Measurements from ENCODE around the gene EFHD2.
"Not testable (repeated sequence)": the region's sequence is repeated elsewhere in the genome, so short reads cannot be mapped to it uniquely, and the experiment has no call there.

Gene EFHD2

DNA sequence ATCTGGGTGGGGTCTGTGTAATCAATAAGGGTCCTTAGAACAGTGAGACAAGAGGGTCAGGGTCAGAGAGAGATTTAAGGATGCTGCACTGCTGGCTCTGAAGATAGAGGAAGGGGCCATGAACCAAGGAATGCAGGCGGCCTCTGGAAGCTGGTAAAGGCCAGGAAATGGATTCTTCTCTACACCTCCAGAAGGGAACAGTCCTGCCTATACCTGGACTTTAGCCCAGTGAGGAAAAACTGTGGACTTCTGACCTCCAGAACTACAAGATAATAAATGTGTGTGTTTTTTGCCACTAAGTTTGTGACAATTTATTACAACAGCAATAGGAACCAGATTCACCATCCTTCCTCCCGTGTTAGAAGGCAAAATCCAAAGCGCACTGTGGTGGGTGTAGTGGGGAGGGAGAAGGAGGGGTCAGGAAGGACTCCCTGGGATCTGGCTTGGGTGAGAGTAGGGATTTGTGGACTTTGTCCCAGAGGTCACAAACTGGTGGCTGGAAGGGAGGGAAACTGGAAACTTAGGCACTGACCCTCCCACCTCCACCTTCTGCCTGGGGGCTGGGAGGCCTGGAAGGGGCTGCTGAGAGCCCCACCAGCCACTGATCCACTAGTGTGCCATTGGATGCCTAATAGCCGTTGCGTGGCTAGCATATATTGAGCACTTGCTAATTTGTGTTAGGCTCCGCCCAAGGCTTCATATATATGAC is 41.5 kb downstream of the EFHD2 start:
- DNase-seq: no peak

DNA sequence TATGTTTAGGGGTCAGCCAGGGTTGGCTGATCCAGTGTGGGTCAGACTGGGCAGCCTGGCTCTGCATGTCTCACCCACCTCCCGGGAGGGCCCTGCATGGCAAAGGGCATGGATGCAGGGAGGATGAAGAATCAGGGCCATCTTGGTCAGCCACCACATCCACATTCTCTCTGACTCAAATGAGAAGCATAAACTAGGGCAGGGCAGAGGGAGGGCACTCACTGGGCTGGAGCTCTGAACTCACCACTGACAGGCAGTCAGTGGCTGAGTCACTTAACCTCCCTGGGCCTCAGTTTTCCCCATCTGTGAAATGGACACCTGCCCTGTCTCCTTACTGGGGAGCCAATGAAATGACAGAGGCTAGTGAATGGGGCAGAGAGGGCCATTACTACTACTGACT is 42.5 kb downstream of the EFHD2 start:
- DNase-seq: no peak

DNA sequence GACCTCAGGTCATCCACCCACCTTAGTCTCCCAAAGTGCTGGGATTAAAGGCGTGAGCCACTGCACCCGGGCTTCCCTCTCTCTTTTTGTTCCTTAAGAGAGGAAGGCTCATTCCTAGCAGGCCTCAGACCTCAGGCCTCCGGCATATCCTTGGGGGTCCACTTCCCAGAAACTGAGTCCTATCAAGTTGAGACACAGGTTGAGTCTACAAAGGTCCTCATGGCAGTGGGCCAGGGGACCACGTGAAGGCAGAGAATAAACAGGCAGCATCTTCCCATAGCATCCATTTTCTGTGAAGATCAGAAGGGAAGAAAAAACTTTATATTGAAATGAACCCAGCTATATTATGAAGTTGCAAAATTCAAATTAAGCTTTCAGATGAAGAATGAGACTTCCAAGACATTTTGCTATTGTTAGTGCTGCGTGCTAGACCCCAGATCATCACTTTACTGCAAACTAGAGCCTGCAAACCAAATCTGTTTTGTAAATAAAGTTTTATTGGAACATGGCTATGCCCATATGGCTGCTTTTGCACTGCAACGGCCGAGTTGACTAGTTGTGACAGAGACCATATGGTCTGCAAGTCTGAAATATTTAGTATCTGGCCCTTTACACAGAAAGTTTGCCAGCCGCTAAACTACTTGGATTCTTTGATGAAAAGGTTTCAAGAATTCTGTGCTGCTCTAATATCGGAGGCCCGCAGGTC is 43.3 kb downstream of the EFHD2 start:
- no peak for DNase-seq

DNA sequence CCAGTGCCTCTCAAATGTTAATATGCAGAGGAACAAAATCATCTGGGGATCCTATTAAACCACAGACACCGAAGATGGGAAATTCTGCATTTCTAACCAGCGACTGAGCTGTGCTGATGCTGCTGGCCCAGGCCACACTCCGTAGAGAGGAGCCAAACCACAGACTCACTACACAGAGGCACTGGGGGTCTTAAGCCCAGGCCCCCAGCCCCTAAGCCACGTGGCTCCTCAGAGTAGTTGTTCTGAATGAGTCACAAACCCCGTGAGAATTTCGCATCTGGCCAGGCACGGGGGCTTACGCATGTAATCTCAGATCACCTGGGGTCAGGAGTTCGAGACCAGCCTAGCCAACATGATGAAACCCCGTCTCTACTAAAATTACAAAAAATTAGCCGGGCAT is 44.0 kb downstream of the EFHD2 start:
- no peak for DNase-seq

DNA sequence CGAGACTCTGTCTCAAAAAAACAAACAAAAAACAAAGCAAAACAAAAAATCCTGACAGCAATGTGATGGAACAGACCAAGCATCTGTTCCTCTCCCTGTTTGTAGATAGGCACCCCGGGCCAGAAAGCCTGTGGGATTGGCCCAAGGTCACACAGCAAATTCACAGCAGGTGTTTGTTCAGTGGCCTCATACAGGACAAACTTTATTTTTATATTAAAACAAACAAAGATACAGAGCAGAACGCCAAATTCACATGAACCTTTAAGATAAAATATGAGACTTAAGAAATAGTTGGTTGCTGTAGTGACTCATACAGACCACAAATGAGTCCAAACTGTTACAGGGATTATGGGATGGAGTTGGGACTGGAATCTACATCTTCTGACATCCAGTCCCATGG is 44.6 kb downstream of the EFHD2 start:
- DNase-seq: no peak

DNA sequence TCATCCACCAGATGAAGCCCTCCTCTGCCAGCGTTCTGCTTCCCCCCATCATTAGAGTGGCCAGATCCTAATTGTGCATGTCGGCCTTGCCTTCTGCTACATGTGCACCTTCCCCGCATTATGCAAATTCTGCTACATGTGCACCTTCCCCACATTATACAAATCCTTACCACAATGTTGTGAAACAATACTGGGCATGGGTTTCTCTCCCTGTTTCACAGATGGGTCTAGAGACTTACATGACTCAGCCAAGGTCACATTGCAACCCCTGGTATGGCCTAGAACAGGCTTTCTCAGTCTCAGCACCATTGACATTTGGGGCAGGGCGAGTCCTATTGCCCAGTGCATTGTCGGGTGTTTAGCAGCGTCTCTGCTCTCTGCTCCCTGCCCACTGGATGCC is 45.8 kb downstream of the EFHD2 start:
- DNase-seq: no peak

DNA sequence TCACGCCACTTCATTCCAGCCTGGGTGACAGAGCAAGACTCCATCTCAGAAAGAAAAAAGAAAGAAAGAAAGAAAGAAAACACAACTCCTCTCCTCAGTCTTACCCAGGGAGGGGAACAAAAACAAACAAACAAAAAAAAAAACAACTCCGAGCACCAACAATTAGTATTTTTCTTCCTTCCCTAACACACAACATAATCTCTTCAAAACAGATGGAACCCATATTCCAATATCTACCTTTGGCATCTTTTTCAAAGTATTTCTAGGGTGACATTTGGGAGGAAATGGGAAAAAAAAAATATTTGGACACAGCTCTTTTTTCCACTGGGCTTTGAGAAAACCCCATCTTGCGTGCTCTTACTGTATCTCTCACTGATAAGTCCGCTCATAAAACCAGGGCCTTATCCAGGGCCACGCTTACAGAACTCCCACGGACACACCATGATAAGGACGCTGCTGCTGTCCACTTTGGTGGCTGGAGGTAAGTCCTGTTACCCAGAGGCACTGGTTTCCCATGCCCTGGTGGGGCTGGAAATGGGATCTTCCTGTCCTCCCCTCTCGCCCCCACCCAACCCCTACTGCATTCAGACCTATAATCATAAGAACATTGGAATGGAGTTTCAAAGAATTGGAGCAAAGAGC is 46.7 kb downstream of the EFHD2 start, which contains the start of gene CELA2A:
CELA2A (plus strand) TSS at position 420 of the 642 bp plus-strand sequence; CDS start at position 442, 22 bp downstream.
- no peak for DNase-seq

DNA sequence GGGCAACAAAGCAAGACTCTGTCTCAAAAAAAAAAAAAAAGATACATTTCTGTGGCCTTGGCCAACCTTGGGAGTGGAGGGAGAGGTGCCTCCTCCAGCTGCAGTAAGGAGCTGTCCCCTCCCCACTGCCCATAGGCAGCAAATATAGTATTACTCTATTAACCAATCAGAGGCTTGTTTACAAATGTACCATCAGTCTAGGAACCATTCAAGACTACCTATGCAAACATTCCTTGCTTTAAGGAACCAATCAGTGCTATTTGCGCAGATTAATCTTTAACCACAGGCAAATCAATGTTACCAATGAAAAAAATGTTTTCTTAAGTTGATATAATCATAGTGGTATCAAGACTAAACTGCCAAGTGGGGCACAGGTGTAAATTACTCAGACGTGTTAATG is 47.9 kb downstream of the EFHD2 start:
- no peak for DNase-seq

DNA sequence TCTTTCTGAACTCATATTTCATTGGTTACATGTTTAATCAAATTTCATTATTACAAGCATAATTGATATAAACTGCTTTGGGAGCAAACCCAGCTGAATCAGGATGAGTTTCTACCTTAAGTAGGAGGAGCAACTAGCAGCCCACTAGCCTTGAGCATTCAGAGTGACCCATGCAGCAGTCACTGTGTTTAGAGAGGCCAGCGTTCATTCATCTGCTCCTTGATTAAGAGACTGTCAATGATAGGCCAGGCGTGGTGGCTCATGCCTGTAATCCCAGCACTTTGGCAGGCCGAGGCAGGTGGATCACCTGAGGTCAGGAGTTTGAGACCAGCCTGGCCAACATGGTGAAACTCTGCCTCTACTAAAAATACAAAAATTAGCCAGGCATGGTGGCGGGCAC is 48.7 kb downstream of the EFHD2 start:
- not testable (repeated sequence) for DNase-seq

DNA sequence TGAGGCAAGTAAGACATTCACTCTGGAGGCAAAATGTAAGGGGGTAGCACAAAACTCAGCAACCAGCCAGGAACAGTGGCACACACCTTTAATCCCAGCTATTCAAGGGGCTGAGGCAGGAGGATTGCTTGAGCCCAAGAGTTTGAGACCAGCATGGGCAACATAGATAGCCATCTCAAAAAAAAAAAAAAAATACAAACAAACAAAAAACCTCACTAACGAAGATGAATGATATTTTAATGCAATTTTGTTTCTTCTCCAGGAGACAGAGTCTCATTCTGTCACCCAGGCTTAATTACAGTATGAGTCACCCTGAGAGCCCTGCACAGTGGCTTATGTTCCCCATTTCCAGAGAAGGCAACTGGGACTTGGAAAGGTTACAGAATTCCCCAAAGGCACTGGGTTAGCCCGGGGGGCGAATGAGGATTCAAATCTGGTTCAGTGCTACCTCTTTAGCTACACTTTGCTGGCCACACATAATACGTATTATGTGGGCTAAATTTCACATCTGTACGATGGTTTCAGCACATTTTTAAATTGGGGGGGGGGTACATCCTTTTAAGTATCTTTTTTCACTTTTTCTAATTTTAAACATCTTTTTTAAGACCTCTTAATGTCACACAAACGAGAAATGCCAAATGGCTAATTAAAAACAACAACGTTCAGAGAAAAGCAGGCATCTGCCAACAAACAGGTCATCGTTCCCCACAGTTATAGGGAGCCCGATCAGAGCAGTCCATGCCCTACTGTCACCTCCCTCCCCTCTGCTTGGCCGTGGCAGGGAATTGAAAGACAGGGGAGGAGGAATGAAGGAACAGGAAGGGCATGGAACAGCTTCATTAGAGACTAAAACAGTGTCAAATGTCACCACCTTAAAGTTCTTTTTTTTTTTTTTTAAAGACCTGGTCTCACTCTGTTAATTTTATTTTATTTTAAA is 50.4 kb downstream of the EFHD2 start:
- no peak for DNase-seq

DNA sequence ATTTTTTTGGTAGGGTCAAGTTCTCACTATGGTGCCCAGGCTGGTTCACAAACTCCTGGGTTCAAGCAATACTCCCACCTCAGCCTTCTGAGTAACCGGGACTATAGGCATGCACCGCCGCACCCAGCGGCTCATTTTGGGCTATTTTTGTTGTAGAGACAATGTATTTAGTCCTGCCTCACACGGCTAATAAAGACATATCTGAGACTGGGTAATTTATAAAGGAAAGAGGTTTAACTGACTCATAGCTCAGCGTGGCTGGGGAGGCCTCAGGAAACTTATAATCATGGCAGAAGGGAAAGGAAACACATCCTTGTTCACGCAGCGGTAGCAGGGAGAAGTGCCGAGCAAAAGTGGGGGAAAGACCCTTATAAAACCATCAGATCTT is 51.0 kb downstream of the EFHD2 start:
- DNase-seq: no peak

DNA sequence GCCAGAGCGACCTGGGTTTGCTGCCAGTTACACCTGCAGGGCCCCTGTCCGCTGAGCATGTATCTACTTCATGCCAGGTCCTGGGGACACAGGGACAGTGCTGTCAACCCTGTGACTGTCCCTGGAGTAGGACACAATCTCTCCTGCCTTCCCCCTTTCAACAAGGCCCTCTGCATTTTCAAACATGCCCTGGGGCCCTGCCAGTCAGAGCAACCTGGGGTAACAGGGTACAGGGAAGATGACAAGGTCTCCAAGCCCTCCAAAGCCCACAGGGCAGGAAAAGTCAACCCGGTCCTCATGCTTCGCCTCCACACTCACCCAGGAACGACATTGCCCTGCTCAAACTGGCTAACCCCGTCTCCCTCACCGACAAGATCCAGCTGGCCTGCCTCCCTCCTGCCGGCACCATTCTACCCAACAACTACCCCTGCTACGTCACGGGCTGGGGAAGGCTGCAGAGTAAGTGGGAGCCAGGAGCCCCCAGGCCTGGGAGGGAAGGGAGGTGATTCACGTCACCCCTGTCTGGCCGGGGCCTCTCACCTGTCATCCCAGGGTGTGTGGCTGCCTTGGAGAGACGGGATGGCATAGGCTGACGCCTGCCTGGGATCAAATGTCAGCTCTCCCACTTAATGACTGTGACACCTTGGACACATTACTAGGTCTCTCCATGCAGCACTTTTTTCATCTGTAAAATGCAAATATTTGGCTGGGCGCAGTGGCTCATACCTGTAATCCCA is 53.5 kb downstream of the EFHD2 start:
- not testable (repeated sequence) for DNase-seq

DNA sequence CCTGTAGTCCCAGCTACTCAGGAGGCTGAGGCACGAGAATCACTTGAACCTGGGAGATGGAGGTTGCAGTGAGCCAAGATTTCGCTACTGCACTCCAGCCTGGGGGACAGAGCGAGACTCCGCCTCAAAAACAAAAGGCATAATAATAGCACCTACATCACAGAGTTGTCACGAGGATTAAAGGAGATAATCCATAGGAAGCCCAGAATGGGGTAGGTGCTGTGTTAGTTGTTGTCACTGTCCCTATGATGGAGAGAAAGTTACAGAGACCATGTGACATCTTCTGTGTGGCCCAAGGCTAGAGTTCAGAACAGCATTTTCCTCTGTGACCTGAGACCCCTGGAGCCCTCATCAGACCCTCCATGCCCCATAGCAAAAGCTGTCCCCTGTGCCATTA is 54.2 kb downstream of the EFHD2 start:
- DNase-seq: not testable (repeated sequence)

DNA sequence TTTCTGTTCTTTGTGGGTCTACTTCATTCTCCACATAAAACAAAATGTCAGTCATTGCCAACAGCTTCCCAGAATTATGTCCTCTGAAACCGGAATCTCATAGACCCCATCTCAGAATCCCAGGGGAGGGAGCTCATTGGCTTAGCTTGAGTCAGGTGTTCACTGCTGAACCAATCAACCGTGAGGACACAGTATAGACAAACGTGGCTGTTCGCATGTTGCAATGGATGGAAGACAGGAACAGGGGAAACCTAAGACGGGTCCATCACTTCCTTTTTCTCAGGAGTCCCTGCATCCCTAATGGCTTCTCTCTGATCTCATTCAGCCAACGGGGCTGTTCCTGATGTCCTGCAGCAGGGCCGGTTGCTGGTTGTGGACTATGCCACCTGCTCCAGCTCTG is 56.0 kb downstream of the EFHD2 start:
- DNase-seq: no peak

DNA sequence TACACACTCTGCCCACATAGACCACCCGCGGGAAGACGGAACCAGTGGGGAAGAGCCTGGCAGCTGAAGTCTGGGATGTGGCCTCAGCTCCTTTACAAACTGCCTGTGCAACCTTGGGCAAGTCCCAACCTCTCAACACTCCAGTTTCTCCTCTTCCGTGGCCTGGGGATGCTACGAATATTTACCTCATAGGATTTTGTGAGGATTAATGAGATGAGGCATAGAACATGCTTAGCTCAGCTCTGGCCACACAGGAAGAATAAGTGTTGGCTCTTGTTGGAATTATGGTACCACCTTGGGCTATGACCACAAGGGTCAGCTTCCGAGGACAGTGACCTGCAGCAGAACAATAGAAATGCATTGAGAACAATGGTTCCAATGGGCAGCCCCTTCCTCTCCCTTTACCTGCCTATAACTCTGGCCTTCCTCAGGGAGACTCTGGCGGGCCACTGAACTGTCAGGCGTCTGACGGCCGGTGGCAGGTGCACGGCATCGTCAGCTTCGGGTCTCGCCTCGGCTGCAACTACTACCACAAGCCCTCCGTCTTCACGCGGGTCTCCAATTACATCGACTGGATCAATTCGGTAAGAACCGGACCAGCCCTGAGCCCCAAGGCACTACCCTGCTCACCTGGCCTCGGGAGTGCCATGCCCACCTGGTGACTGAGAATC is 57.4 kb downstream of the EFHD2 start:
- DNase-seq: not testable (repeated sequence)

DNA sequence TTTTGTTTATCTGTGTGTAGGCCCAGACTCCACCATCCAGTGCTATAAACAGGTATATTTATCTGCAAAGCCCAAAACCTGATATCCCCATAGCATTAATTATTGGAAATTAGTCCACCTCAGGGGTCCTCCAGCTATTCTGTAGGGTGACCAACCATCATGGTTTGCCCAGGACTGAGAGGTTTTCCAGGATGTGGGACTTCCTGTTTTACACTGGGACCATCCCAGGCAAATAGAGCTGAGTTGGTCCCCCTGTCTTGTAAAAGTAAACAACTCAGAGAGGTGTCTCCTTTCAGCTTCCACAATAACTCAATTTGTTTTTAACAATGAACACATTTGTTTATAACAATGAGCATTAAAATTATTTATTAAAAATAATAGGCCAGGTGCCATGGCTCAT is 58.5 kb downstream of the EFHD2 start:
- no peak for DNase-seq

DNA sequence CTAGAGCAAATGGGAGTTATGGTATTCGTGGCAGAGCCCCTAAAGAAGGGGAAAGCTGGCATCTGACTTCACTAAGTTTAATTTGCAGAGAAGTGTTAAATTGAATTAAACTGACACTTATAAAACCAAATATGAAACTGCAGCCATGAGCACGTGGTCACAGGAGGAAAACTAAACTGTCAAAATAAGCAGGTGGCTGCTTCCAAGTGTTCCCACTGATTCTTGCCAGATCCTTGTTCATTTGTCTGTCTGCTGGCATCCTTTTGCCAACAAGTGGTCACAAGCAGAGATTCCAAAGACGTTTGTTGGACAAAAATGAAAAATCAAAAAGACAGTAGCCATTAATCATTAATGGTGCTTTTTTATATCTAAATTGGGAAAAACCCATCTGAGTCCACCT is 59.7 kb downstream of the EFHD2 start:
- peak in 1 of 58 donors; percentile 8 for DNase-seq

DNA sequence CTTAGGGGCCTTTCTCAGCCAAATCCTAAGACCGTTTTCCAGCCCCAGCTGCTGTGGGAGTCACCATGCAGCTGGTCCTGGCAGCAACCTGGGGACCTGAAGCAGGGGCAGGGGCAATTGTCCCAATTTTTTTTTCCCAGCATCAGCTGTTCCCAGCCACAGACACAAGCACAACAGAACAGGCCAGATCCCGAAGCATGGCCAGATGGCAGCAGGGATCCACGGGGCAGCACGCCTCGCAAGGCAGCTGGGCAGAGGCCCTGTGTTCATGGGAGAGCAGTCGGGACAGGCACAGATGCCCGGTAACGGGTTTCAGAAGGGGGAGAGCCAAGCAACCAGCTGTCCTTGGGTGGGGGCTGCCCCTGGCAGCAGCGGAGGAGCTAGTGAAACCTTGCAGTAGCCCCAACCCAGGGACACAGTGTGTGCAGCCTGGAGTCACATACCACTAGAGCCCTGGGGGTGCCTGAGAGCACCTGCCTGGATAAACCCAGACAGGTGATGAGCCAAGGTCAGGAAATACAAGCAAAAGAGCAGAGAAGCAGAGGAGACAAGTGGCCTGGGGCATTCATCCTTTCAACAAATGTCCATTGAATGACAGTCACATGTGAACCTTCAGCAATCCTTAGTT is 60.2 kb downstream of the EFHD2 start:
- peak in 17 of 58 donors; percentile 2 to 20 (median 8) for DNase-seq

DNA sequence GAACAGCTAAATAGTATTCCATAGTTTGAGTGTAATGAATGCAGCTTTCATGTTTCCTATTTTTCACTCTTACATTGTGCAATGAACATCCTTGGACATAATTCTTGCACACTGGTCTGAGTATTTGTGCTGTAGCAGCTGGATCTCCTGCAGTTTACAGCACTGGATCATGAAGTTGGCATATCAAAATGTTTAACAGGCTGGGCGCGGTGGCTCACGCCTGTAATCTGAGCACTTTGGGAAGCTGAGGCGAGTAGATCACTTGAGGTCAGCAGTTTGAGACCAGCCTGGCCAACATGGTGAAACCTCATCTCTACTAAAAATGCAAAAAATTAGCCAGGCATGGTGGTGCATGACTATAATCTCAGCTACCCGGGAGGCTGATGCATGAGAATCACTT is 61.4 kb downstream of the EFHD2 start:
- DNase-seq: not testable (repeated sequence)

DNA sequence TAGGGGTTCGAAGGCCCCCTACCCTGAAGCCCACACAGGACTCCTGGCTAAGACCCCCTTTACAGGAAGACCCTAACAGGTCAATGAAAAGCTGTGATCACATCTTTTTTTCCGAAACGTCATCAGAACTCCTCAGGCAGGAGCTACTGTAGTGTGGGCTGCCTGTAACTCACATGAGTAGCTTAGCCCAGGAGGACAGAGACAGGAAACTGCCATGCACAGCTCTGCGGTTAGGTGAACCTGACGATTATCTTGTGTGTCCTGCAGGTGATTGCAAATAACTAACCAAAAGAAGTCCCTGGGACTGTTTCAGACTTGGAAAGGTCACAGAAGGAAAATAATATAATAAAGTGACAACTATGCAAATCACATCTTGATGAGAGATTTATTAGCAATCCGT is 62.0 kb downstream of the EFHD2 start:
- DNase-seq: not testable (repeated sequence)
